Vagina (tissue), 2 donors: Measurements from ENCODE around the gene GNAQ. TPM values are rescaled to one million over a fixed set of nuclear protein-coding genes. Genes with fewer than 3 reads are reported as not detected.
A peak's percentile ranks its signal among the peaks of the same experiment; 100 is the strongest.

Source experiments
- DNase-seq, 2 donors: peaks; one replicate each; pipeline ENCODE4 v3.0.0-alpha.2; 2017; ENCODE audit errors: extremely low spot score in 2 of 2
- H3K27ac ChIP-seq: fragments of 200-600 bp; sonication (generic); one replicate; pipeline ENCODE4 v1.5.1; 2019
- H3K27me3 ChIP-seq: fragments of 200-600 bp; sonication (generic); one replicate; pipeline ENCODE4 v1.5.1; 2019
- H3K36me3 ChIP-seq, 2 donors: fragments of 200-600 bp; sonication (generic); one replicate each; pipeline ENCODE4 v1.5.1; 2017 to 2019
- H3K4me1 ChIP-seq: fragments of 200-600 bp; sonication (generic); one replicate; pipeline ENCODE4 v1.5.1; 2019
- H3K4me3 ChIP-seq, 2 donors: fragments of 200-600 bp; sonication (generic); 1 replicate in 1 of 2; 2 replicates in 1 of 2; pipeline ENCODE4 v1.5.1; 2016 to 2019
- H3K9me3 ChIP-seq: fragments of 200-600 bp; sonication (generic); one replicate; pipeline ENCODE4 v1.5.1; 2019
- POLR2A ChIP-seq, 2 donors: fragments of 450-650 bp; IDR thresholded peaks; one replicate each; pipeline ENCODE4 v1.6.1; 2017; ENCODE audit warnings: antibody characterized with exemption in 2 of 2, mild to moderate bottlenecking in 2 of 2, moderate library complexity in 2 of 2
- POLR2AphosphoS5 ChIP-seq, 2 donors: sonication (generic); formaldehyde crosslinking; IDR thresholded peaks; one replicate each; pipeline ENCODE4 v1.9.0; 2017; ENCODE audit warnings: antibody characterized with exemption in 2 of 2, mild to moderate bottlenecking in 2 of 2, low read depth in 1 of 2; ENCODE audit not compliant: insufficient read depth in 1 of 2
- intact Hi-C: fragments of 100-400 bp; cut with DNase I; formaldehyde crosslinking; loops from one replicate; pipeline ENCODE4 v1.15.1; 2023
- total RNA-seq: library from RNA; depleted of rRNA; stranded (reverse); fragments of >200 nt; gene quantifications from one replicate; pipeline ENCODE4 v1.2.3, GENCODE V29; 2016
- TF ChIP-seq, protein P1 (sequence below), 3 experiments: fragments of 450-650 bp in 2 of 3; fragments of 200-600 bp in 1 of 3; sonication (generic) in 1 of 3; IDR thresholded peaks; one replicate each; pipeline ENCODE4 v1.5.1; 2017 to 2019; ENCODE audit warnings: antibody characterized with exemption in 3 of 3, mild to moderate bottlenecking in 2 of 3, moderate library complexity in 2 of 3

GNAQ gene
- total RNA-seq, 1 donor from 2014 or later, result 31.9 TPM

DNA sequence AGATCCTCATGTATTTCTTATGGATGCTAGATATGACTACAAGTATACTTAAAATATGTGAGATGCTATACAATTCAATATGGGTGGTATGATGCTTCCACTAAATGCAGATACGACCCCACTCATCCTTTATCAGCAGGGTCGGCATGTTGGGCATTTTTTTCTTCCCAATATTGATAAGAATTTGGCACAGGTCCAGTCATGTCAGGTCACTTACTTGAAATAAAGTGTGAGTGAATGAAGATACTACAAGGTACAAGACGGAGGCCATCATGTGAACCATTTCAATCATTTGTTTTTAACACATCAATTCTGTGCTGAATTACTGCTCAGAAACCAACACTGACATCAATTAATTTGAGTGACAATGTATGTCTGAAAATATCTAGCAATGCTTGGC is 236.6 kb downstream of the GNAQ start:
- Histone ChIP-seq H3K36me3 (no peaks in the 10 kb centered on the region), H3K27me3 (no peaks in the 10 kb centered on the region), H3K27ac (no peak overlapping the region), H3K4me3 (no peak overlapping the region), H3K4me1 (peaks cover 19% of the 10 kb centered on the region), H3K9me3 (no peaks in the 10 kb centered on the region)
- no peak for DNase-seq
- TF ChIP-seq, protein P1, sequence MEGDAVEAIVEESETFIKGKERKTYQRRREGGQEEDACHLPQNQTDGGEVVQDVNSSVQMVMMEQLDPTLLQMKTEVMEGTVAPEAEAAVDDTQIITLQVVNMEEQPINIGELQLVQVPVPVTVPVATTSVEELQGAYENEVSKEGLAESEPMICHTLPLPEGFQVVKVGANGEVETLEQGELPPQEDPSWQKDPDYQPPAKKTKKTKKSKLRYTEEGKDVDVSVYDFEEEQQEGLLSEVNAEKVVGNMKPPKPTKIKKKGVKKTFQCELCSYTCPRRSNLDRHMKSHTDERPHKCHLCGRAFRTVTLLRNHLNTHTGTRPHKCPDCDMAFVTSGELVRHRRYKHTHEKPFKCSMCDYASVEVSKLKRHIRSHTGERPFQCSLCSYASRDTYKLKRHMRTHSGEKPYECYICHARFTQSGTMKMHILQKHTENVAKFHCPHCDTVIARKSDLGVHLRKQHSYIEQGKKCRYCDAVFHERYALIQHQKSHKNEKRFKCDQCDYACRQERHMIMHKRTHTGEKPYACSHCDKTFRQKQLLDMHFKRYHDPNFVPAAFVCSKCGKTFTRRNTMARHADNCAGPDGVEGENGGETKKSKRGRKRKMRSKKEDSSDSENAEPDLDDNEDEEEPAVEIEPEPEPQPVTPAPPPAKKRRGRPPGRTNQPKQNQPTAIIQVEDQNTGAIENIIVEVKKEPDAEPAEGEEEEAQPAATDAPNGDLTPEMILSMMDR (IDR thresholded peaks at IDR 0.05), result no peak
- TF ChIP-seq POLR2A (IDR thresholded peaks at IDR 0.05) (no peak), POLR2AphosphoS5 (IDR thresholded peaks at IDR 0.05; ENCODE audit: insufficient read depth in 1 of 2, low read depth in 1 of 2) (no peak)
- intact Hi-C loops, result no loop called here

DNA sequence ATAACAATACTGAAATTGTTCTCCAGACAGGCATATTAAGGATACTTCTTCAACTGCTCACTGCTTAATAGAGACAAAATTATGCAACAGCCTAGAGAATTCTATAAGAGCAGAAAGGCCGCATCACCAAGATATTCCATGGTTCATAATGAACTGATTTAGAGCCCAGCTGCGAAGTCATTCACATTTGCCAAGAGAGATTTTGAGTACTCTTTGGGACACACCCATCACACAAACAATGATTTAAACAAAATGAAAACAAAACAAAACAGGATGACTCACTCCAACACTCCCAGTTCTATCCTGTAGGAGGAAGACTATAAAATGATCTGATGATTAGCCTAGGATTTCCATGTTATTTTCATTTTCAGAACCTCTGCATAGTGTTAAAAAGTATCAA is 237.8 kb downstream of the GNAQ start:
- peak overlapping the region; percentile 45 for H3K27ac ChIP-seq
- peaks cover 19% of the 10 kb centered on the region for H3K4me1 ChIP-seq
- TF ChIP-seq POLR2A (IDR thresholded peaks at IDR 0.05) (no peak), POLR2AphosphoS5 (IDR thresholded peaks at IDR 0.05; ENCODE audit: insufficient read depth in 1 of 2, low read depth in 1 of 2) (peak in 1 of 2 donors; percentile 93)
- TF ChIP-seq, protein P1 (IDR thresholded peaks at IDR 0.05), result peak in 1 of 3 experiments; percentile 13

DNA sequence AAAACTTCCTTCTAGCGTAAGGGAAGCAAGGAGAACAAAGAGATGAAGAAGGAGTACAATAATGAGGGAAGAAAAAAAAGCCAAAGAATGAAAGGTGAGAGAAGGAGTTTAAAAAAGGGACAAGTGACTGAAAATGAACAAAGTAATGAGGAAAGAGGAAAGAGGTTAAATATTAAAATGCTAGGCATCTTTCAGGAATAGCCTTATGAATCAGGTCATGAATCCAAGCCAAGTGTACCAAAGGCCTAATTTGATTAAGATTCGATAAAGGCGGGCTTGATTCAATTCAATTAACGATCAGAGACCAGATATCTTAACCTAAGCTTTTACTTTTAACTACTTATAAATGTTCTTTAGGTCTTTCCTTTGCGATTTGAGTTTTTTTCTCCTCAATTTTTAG is 241.7 kb downstream of the GNAQ start:
- H3K9me3 ChIP-seq, result no peaks in the 10 kb centered on the region
- peaks cover 19% of the 10 kb centered on the region for H3K4me1 ChIP-seq
- H3K36me3 ChIP-seq, result no peaks in the 10 kb centered on the region
- no peak overlapping the region for H3K4me3 ChIP-seq
- no peak for TF ChIP-seq POLR2A (IDR thresholded peaks at IDR 0.05)
- TF ChIP-seq, protein P1 (IDR thresholded peaks at IDR 0.05), result no peak
- no peak for TF ChIP-seq POLR2AphosphoS5 (IDR thresholded peaks at IDR 0.05; ENCODE audit: insufficient read depth in 1 of 2, low read depth in 1 of 2)
- DNase-seq, result no peak
- intact Hi-C loops, result no loop called here
- no peak overlapping the region for H3K27ac ChIP-seq
- no peaks in the 10 kb centered on the region for H3K27me3 ChIP-seq

More for the DNA sequence above, 237.8 kb downstream of the GNAQ start:
- intact Hi-C loops, result no loop called here
- H3K9me3 ChIP-seq, result no peaks in the 10 kb centered on the region
- H3K27me3 ChIP-seq, result no peaks in the 10 kb centered on the region
- H3K36me3 ChIP-seq, result no peaks in the 10 kb centered on the region
- DNase-seq, result no peak
- H3K4me3 ChIP-seq, result no peak overlapping the region

DNA sequence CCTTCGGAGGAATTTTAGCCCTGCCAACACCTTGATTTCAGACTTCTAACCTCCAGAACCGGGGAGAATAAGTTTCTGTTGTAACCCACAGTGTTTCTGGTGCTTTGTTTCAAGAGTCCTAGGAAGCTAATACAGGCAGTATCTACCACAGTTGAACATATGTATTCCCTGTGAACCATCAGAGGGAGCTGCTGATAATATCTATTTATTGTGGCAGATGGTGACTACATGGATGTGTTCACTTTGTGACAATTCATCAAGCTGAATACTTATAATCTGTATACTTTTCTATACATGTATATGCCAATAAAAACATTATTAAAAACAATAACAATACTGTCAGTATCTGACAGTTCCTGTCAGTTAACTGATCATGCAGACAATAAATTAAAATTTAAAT is 246.3 kb downstream of the GNAQ start:
- DNase-seq, result no peak
- intact Hi-C loops, result no loop called here
- Histone ChIP-seq H3K9me3 (no peaks in the 10 kb centered on the region), H3K27ac (no peak overlapping the region), H3K36me3 (no peaks in the 10 kb centered on the region), H3K27me3 (no peaks in the 10 kb centered on the region), H3K4me1 (no peaks in the 10 kb centered on the region), H3K4me3 (no peak overlapping the region)
- no peak for TF ChIP-seq POLR2A (IDR thresholded peaks at IDR 0.05)
- TF ChIP-seq POLR2AphosphoS5 (IDR thresholded peaks at IDR 0.05; ENCODE audit: insufficient read depth in 1 of 2, low read depth in 1 of 2), result no peak
- TF ChIP-seq, protein P1 (IDR thresholded peaks at IDR 0.05), result no peak

DNA sequence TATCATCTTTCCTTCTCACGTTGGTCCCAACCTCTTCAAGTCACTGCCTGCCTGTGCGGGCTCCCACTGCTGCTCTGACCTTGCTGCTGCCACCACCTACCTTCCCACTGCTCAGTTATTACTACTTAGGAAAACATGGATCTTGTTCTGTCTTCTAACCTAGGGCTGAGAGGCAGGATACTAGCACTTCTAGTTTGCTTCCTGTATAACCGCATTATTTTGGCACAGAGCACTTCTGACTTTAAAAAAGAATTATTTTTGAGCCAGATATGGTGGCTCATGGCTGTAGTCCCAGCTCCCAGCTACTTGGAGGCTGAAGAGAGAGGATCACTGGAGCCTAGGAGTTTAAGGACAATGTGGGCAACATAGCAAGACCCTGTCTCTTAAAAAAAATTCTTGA is 248.1 kb downstream of the GNAQ start:
- Histone ChIP-seq H3K4me1 (no peaks in the 10 kb centered on the region), H3K36me3 (no peaks in the 10 kb centered on the region), H3K4me3 (no peak overlapping the region), H3K27me3 (no peaks in the 10 kb centered on the region), H3K9me3 (no peaks in the 10 kb centered on the region), H3K27ac (no peak overlapping the region)
- intact Hi-C loops, result no loop called here
- TF ChIP-seq POLR2A (IDR thresholded peaks at IDR 0.05) (no peak), POLR2AphosphoS5 (IDR thresholded peaks at IDR 0.05; ENCODE audit: insufficient read depth in 1 of 2, low read depth in 1 of 2) (no peak)
- TF ChIP-seq, protein P1 (IDR thresholded peaks at IDR 0.05), result no peak
- no peak for DNase-seq
